ENCODE data around the gene FSTL4.

Gene FSTL4

GRCh38 chr5:133200256-133200655 is 412.1 kb downstream of the FSTL4 start:
- no peak for DNase-seq

DNA sequence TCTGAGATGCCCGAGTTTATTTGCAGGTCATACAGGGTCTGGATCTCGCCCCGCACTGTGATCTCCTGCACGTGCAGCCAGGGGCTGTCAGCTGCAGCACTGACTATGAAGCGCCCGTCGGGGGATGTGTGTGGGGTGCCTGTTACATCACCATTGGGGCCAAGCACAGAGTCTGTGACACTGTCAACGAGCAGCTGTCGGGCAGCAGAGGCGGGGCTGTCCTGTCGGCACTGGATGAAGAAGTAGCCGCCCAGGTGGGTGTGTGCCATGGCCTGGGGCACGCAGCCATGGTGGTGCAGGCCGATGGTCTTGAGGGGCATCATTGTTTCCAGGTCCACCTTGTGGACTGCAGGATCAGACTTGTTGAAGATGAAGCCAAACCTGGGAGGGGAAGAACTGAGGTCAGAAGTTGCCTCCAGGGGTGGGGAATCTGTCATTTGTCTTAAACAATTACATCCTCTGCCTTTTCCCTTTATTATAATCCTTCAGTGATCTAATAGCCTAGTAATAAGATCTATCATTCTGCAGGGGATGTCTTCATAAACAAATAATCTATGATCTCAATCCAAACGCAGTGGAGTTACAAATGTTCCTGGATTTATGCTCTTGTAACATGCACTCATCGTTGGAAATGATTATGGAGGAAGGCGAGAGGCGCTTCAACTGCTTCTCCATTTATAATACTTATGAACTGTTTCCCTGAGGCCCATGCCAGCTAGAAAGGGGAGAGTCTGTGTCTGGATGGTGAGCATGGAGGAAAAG is 412.7 kb downstream of the FSTL4 start:
- DNase-seq, result no peak

- DNase-seq, result no peak
These were observed 413.8 kb downstream of the FSTL4 start for GRCh38 chr5:133198511-133198910.

DNA sequence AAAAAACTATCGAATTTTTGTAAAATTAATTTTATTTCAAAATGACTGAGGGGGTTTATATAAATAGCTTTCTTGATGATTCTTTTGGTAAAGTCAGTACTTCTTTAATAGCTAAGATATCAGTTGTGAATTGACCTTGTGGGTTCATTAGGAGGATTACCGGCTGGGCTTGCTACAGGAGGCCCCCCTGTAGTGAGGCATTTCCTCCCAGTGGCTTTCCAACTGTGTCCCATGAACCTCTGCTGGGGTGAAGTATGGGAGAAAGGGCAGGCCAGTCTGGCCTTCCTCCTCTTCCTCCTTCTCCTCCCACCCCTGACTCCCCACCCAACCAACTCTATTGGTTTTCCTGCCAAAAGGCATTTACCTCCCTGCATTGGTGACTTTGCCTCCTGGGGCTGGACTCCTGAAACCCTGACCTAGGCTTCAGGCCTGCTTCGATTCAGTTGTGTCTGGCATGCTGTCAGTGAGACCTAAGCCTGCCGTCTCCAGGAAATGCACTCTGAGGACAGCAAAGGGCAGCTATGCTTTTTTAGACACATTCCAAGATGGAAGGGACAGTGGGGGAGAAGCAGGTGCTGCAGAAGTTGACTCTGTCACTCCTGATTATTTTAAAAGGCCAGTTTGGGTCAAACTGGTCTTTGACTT is 415.8 kb downstream of the FSTL4 start:
- no peak for DNase-seq

GRCh38 chr5:133195250-133195649 is 417.1 kb downstream of the FSTL4 start:
- no peak for DNase-seq

GRCh38 chr5:133193794-133194193 is 418.5 kb downstream of the FSTL4 start:
- no peak for DNase-seq

- no peak for DNase-seq
These were observed 419.6 kb downstream of the FSTL4 start for GRCh38 chr5:133192716-133193115.

GRCh38 chr5:133189881-133190280 is 422.5 kb downstream of the FSTL4 start:
- no peak for DNase-seq

GRCh38 chr5:133179405-133179804 is 432.9 kb downstream of the FSTL4 start:
- no peak for DNase-seq

DNA sequence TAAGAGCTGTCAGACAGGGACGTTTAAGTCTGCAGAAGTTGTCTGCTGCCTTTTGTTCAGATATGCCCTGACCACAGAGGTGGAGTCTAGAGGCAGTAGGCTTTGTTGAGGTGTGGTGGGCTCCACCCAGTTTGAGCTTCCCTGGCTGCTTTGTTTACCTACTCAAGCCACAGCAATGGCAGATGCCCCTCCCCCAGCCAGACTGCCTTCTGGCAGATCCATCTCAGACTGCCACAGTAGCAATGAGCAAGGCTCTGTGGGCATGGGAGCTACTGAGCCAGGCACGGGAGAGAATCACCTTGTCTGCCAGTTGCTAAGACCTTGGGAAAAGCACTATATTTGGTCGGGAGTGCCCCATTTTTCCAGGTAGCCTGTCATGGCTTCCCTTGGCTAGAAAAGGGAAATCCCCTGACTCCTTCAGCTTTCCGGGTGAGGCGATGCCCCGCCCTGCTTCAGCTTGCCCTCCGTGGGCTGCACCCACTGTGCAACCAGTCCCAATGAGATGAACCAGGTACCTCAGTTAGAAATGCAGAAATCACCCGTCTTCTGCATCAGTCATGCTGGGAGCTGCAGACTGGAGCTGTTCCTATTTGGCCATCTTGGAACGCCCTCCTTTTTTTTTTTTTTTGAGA is 441.5 kb downstream of the FSTL4 start:
- DNase-seq, result peak; percentile 51

DNA sequence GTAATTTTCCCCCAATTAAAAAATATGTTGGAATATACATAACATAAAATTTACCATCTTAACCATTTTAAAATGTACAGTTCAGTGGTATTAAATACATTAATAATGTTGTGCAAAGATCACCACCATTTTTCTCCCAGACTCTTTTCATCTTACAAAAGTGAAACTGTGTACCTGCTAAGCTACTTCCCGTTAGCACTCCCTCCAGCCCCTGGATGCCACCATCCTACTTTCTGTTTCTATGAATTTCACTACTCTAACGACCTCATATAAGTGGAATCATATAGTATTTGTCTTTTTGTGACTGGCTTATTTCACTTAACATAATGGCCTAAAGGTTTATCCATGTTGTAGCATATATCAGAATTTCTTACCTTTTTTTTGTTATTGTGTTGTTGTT is 447.6 kb downstream of the FSTL4 start:
- DNase-seq, result no peak

DNA sequence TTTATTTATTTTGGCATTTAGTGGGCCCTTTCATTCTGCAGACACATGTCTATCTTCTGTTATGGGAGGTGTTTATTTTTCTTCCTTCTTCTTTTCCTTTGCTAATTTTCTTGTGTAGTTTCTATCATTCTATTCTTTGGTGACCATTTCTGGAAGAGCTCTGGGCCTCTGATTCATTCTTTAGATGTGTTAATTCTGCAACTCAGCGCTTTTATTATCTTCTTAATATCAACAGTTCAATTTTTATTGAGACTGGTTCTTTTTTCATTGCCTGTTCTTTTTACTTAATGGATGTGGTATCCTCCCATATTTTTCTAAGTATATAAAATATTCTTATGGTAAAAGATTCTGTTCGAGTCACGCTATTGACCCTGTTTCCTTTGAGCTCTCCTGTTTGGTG is 448.5 kb downstream of the FSTL4 start:
- DNase-seq, result no peak

DNA sequence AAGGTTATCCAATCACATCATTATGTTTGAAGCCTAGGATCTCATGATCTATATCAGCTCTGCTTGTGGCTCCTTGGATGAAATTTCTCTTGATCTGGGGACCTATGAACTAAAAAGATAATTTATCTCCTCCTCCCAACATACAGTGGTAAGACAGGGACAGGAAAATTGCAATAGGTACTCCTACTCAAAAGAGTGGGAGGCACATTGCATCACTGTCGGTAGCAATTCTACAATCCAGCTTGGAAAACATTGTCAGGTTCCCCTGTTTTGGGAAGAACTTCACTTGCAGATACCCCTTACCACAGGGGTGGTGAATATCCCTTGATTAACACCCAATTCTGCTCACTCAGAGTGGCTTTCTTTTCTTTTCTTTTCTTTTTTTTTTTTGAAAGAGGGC is 452.8 kb downstream of the FSTL4 start:
- no peak for DNase-seq

- DNase-seq, result no peak
These were observed 456.9 kb downstream of the FSTL4 start for GRCh38 chr5:133155326-133155969.

- DNase-seq, result peak; percentile 33
These were observed 457.9 kb downstream of the FSTL4 start for GRCh38 chr5:133154274-133155075.

GRCh38 chr5:133150909-133151544 is 461.3 kb downstream of the FSTL4 start:
- DNase-seq, result no peak

GRCh38 chr5:133149345-133149744 is 463.0 kb downstream of the FSTL4 start:
- no peak for DNase-seq

GRCh38 chr5:133147815-133148567 is 464.4 kb downstream of the FSTL4 start:
- no peak for DNase-seq

DNA sequence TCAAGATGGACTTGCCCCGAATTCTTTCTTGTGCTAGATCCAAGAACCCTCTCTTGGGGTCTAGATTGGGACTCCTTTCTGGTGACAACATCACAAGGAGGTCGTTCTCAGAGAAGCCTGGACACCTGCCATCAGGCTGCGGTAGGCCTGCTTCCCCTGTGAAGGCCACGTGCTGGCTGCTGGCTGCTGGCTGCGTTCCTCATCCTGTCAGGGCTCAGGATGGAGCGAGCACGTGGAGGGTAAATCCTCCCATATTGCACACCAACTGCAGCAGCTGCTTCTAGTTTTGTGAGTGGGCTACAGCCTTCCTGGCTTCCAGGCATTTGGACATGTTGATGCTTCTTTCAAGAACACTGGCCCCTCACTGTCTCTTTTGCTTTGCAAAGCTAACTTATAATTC is 464.9 kb downstream of the FSTL4 start:
- DNase-seq, result no peak
